Measurements from ENCODE around the gene ERG28.
"Not testable (repeated sequence)": the region's sequence is repeated elsewhere in the genome, so short reads cannot be mapped to it uniquely, and the experiment has no call there.

ERG28 gene, protein sequence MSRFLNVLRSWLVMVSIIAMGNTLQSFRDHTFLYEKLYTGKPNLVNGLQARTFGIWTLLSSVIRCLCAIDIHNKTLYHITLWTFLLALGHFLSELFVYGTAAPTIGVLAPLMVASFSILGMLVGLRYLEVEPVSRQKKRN

DNA sequence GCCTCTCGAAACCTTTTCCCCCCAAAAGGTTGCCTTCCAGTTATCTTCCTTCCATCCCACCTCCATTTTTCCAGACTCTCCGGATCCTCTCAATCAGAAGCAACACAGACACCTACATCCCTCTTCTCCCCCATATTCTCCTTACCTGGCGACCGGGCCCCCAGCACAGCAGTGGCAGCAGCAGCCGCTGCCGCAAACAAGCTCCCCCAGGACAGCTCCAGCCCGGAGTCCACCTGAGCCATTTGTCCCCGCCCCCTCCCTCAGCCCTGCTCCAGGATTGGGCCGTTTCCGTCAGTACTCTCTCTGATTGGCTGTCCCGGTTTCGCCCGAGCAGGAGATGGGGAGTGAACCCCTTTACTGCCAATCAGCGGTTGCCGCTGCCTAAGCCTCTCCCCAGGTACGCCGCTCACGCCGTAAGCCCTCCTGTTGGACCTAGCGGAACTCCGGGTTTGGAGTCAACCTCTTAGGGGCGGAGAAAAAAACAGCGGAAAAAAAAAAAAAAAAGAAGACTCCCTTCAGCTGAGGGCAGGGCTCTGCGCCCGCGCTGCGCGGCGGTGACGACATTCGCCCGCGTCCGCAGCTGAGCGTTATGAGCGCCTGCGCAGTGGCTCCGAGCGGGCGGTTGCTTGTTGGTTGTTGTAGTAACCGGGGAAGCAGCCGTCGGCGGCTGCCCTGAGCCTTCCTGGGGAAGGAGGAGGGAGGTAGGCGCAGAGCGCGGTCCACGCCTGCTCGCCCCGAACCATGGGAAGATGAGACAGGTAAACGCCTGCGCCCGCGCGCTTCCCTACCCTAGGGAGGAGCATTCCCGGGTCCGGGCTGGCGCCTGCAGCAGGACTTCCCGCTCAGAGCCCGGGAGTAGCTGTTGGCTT, at the start of gene ERG28, which contains the start of gene TTLL5:
ERG28 (minus strand) TSS at position 247 of the 869 bp plus-strand sequence. CDS start 3,374 bp downstream, outside the sequence.
TTLL5 (plus strand) TSS at position 617 of the 869 bp plus-strand sequence. CDS start 1,904 bp downstream, outside the sequence.
- peak; percentile 98 for FAIRE-seq

DNA sequence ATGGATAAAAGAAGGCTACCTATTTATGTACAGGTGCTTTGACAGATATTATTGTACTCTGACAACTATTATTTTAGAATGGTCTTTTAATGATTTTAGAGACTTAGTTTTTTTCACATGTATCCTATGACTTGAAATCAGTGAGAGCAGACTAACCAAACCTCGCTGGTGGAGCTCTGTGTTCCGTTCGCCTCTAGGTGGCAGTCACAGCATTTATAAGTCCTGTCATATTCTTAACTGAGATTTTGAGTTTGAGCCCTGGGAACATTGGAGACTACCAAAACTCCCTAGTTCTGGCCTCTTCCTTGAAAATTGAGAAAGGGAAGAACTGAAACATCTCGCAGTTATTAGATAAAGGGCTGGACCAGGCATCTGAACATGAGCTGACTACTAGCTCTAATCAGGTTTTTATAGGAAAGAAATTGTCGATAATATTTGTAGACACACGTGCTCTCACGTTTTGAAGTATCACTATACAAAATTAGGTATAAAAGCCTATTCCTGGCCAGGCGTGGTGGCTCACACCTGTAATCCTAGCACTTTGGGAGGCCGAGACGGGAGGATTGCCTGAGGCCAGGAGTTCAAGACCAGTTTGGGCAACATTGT, 48.6 kb upstream of the ERG28 start:
- FAIRE-seq, result peak; percentile 97

DNA sequence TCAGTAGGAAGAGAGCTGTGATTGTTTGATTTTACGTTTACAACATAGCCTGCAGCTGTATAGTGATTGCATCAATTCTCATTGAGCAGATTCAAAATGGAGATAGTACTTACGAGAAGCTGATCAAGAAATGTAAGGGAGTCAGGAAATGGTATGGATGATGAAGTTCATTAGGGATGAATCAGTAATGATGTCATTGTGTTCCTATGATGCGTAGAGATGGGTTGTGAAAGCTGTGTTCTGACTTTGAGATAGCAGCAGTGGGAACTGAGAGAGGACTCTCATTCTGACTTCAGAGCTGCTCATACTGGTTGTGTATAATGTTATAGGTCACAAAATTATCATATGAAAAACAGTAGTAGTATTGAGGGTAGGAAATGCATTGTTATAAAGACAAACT, 44.3 kb upstream of the ERG28 start:
- no peak for FAIRE-seq

DNA sequence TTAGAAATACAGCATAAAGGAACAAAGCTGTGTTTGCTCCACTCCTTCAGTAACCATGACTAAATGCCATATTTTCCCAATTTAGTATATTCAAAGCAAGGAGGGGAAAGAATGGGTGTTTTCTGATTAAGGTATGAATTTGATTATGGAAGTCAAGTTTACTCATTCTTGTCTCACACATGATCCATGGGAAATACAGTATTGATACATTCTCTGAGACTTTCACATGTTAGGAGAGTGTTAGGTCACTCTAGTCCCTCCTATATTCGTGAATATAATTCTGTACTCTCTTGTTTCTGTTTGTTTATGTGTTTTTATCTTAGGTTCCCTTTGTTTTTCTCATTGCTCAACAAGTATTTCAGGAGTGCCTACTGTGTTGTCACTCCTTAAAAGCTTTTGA, 42.8 kb upstream of the ERG28 start:
- no peak for FAIRE-seq

DNA sequence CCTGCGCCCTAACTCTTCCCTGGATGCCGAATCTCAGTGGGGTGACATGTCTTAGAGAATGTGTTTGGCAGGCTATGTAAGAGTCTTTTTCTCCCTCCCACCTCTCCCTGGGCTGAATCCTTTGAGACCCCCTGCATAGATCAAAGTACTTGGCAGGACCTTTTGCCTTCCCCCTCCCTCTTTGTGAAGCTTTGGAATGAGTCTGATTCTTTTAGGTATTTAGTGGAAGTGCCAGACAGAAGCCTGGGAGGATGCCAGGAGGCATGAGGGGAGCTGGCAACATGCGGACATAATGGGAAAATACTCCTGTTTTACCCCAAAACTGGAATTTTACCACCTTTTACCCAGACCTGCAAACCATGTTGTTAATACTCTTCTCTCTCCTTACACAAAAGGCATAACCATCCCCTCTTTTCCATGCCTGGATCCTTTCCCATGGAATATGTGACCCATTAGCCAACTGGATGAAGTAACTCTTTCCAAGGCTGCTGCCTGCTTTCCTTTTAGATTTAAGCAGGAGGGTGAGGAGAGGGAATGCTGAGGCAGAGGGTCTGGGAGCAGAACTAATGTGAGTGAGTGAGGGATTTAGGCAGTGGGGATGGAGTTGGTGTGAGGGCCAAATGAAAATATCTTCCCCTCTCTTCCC, 42.1 kb upstream of the ERG28 start:
- no peak for FAIRE-seq

DNA sequence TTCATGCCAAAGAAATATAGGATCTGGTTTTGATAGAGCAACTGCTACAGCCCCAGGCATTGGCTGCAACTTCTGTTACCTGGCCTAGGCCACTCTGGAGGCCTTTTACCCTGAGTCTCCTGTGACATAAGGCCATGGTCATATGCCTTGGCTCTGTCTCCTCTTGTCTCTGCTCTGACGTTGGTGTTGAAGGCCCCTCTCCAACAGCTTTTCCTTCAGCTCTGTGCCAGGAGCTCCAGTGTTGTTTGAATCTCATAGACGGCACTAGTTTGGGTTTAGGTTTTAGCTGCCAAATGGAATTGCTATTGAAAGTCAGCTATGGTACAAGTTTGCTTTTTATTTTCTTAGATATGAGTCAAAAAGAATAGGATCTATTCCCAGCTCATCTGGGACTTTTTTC, 41.4 kb upstream of the ERG28 start:
- no peak for FAIRE-seq

DNA sequence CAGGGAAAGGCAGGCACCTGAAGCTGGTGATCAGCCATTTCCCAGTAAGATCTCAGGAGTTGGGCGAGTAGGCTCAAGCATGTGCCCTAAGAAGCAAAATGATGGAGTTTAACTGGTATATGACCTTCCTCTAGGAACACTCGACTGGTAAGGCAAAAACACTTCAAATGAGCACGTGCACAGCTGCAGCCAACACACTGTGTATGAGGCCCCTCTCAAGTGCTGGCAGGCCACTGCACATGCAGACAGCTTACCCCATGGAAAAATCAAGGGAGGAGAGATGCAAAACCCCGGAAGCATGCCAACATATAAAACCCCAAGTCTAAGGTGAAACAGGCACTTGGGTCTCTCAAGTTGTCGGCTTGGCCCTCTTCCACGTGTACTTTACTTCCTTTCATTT, 39.6 kb upstream of the ERG28 start:
- FAIRE-seq, result no peak

DNA sequence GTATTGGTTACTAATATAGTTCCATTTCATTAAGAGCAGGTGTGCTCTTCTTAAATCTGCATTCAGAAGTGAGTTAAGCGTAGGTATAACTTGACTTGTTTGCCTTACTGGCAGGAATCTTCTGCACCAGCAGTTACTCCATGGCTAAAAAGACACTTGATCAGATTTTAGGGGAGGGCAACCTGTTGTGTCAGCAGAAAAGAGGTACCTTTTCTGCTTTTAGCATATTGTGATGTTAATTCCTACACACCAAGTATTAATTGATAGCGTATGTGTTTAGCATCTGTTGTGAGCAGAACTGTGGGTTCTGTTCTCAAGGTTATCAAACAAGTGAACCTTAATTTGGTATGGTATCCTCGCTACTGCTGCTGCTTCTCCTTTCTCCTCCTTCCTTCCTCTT, 38.7 kb upstream of the ERG28 start:
- no peak for FAIRE-seq

DNA sequence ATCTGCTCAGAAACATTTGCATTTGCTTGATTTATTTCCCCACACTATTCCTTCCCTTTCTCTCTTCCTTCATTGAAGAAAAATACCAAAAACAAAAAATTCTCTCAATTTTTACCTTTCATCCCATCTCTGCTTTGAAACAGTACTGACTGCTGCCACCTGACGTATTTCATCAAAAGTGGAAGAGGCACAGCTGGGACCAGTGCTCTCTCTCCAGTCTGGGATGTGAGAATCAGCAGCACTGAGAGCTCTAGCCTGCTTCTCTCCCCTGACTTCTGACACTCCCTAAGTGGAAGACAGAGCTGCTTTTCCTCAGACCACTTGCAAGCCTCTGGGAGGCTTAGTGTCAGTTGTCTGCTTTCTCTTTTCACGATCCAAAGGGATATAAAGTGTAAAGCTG, 37.2 kb upstream of the ERG28 start:
- FAIRE-seq, result no peak

DNA sequence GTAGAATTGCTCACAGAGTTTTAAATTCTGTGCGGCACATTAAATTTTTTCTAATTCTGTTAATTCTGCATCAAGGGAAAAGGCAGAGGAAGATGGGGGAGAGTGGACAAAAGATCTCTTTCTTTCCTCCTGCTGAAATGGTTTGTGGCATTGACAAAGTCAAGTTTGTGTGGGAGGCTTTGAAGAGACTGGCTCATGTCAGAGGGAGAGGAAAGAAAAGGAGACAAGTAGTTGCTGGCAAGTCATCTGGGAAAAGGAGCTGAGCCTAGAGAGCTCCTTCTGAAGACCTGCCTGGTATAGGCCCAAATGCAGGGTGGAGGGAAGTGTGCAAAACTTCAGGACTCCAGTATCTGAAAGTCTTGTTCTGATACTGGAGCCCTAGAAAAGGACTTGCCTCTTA, 36.7 kb upstream of the ERG28 start:
- FAIRE-seq, result no peak

DNA sequence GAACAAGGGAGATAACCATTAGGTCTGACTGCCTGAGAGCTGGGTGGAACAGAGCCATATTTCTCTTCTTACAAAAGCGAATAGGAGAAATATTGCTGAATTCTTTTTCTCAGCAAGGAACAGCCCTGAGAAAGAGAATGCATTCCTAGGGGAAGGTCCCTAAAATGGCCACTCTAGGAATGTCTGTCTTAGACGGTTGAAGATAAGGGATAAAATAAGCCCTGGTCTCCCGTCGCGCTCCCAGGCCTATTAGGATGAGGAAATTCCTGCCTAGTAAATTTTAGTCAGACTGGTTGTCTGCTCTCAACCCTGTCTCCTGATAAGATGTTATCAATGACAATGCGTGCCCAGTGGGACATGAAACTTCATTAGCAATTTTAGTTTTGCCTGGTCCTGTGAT, 34.3 kb upstream of the ERG28 start:
- not testable (repeated sequence) for FAIRE-seq

DNA sequence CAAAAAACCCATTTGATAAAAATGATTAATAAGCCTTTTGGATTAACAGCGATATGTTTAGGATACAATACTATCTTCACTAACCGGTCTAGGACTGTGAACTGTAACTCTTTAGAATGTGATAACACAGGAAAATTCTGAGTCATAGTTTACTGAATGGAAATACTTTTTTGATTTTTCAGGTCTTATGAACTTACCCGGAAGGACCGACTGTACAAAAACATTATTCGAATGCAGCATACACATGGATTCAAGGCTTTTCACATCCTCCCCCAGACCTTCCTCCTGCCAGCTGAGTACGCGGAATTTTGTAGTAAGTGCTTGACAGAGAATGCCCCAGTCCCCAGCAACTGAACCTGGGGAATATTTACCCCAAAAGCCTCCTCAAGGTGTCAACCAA, 29.3 kb upstream of the ERG28 start:
- no peak for FAIRE-seq

DNA sequence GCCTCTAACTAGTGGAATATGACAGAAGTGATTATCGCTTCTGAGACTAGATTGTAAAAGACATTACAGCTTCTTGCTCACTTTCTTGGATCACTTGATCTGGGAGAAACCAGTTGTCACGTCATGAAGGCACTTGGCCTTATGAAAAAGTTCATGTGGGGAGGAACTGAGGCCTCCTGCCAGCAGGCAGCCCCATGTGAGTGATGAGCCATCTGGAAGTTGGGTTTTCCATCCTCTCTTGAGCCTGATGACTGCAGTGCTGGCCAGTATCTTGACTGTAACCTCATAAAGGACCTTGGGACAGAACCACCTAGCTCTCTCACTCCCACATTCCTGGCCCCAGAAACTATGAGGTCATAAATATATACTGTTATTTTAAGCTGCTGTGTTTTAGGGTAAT, 28.3 kb upstream of the ERG28 start:
- FAIRE-seq, result no peak

DNA sequence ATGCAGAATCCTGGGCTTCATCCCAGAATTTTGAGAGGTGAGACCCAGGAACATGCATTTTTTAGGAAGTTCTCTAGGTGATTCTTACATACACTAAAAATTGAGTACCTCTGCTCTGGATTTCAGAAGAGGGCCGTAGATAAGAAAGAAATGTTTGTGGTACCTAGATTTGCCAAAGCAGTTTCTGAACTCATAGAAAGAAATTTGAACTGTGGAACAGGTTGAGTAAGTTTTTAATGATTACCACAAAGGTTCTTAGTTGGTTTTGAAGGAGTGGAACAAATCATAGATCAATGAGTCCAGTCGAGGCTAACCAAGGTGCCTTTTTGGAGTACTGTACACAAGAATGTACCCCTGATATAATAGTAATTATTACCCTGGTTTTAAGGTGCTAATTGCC, 25.2 kb upstream of the ERG28 start:
- no peak for FAIRE-seq

DNA sequence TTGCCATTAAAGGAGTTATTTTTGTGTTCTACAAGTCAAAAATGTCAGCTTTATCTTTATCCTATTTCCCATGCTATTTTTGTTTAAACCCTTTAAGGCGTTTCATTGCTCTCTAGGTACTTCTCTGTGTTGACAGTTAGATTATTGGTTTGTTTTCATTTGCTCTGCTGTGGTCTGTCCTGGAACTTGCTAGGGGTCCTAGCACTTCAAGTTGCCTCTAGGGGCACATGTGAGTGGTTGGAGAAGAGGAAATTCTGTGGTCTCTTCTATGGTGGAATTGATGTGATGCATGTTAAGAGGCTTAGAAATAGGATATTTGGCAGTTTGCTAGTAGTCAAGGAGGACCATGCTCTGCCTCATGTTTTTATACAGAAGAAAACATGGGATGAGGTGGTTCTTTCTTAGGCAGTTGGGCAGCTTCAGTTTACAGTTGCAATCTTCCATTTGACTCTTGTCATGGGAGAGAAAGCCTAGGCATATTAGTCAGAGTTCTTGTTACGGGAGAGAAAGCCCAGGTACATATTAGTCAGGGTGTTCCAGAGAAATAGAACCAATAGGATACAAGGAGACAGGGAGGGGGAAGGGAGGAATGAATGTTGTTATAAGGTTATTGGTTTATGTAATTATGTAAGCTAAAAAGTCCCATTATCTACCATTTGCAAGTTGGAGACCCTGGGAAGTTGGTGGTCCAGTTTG, 14.7 kb upstream of the ERG28 start:
- no peak for FAIRE-seq

DNA sequence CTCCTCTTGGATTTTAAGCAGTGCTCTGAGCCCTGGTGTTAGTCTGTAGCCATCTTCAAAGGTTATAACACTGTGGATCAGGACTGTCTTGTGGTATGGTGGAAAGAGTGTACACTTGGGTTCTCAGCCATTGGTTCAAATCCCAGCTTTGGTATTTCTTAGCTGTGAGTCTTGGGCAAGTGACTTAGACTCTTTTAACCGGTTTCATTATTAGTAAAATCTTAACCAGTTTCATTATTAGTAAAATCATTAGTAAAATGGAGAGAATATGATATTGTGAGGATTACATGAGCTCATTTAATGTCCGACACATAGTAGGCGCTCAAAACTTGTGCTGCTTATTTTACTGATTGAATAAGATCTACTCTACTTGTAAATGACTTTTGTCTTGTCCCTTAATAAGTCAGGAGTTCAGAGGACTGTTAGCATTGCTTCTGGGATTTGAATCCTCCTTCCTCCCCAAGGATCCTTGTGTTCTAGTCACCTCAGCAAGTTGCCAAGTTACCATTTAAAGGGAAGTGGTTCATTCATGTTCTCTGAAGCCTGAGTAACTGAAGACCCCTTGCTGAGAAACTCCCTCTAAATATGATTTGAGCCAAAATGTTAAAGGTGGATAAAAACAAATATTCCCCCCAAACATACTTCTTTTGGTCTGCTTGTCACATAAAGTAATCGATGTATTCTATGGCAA, 12.8 kb upstream of the ERG28 start:
- FAIRE-seq, result no peak

DNA sequence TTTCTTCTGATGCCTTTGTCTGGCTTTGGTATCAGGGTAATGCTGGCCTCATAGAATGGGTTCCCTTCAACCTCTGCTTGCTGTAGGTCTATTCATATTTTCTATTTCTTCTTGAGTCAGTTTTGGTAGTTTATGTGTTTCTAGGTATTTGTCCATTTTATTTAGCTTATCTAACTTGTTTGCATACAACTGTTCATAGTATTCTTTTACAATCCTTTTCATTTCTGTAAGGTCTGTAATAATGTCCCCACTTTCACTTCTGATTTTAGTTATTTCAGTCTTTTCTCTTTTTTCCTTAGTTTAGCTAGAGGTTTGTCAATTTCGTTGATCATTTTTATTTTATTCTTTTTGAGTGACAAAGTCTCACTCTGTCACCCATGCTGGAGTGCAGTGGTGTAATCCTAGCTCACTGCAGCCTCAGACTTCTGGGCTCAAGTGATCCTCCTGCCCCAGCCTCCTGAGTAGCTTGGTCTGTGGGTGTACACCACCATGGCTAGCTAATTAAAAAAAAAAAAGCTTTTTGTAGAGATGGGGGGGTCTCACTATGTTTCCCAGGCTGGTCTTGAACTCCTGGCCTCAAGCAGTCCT, 12.0 kb upstream of the ERG28 start:
- FAIRE-seq, result no peak

DNA sequence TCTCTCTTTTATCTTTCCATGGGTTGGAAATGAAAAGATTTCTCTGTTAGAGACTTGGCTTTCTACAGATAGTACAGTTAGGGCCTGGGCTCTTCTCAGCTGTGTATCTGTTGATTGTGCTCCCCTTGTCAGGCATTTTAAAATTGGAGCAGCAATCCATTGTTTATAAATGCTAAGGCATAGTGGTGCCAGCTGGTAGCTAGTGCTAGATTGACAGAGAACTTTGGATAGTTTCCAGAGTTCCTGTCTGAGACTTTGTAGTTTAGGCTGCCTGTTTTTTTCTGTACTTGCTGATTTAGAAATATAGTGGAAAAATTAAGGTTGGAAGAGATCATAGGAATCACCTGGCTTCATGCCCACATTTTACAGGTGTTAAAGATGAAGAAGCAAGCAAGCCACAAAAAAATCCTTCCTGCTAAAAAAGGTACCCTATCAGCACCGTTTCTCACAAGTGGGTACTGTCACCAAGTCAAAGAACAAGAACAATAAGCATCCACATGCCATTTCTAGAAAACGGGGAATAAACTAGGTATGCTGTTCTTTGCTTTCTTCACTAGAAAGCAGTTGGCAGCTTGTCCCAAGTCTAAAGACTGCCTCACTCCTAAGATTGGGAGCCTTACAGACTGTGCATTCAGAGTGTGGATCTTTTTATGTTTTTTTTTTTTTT, 6.6 kb upstream of the ERG28 start:
- no peak for FAIRE-seq

DNA sequence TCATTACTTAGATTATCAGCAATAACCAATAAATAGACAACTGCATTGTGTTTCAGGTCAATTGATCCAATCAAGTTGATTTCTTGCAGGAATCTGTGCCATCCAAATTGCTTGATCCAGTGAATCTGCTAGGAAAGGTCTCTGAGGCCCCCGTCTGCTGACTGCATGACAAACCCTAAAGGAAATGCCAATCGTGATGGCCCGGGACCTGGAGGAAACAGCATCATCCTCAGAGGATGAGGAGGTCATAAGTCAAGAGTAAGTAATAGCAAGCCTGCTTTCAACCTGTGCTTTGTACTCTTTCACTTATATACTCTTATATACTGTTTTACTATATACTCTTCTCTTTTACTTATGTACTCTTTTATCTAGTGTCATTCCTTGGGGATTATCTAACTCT, 2.3 kb upstream of the ERG28 start:
- no peak for FAIRE-seq

DNA sequence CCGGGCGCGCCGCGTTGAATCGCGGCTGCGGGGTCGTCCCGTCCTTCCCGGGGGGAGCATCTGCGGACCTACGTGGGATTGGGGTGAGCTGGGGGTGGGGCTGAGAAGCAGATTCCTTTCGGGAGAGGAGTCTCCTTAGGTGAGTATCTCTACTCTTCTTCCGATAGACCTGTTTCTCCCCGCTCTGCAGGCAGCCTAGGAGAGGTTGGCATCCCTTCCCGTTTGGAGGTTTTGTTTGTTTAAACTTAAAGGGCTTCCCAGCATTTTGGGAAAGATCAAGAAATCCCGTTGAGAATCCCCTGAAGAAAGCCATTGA, 781 bp upstream of the ERG28 start:
- FAIRE-seq, result no peak

DNA sequence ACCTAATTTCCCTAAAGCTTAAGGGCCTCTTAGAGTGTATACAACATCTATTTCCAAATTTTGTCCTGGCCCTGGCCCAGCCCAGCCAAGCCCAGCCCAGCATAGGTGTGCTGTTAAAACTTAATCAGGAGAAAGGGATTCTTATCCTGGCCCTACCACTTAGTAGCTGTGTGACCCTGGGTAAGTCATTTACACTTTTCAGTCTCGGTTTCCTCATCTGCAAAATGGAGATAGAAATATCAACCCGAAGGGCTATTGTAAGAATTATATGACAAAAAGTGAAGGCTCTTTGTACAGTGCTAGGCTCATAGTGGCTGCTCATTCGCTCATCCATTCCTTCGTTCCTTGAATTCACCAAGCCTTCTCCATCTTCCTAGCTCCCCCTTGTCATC, 442 bp downstream of the ERG28 start:
- FAIRE-seq, result no peak

DNA sequence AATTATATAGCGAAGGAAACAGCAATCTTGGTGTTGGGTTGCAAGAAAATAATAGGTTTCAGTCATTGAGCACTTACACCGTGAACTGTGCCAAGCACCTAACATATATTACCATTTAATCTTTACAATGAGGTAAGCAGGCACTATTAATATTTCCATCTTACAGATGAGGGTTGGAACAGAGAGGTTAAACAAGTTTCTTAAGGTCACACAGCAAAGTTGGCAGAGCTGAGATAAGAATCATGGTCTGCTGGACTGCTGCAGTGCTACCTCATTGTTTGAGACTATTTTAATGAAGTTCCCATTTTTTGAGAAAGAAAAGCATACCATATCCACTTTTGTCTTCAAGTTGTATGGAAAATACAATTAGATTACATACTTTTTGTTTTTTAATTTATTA, 1.7 kb downstream of the ERG28 start:
- no peak for FAIRE-seq

All from A204.1 (cell line).